Measurements from ENCODE around the gene APBA2. TPM values are rescaled to one million over a fixed set of nuclear protein-coding genes. Genes with fewer than 3 reads are reported as not detected.

APBA2 gene
- total and polyA plus RNA-seq, 2 of the 4 experiments (the other 2 are of a cell fraction): 21.7 to 33.0 TPM

DNA sequence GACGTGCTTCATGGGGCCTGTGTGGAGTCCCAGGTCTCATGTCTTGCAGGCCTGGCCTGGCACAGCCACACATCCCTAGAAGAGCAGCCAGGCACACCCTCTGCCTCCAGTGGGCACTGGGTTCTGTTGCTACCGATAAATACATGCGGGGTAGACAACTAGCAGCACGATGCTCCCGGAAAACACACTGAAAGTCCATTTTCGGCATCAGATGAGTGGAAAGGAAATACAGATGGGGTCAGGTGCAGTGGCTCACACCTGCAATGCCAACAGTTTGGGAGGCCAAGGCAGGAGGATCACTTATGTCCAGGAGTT lies 218.7 kb downstream of the APBA2 start:
- intact Hi-C loops (cut with micrococcal nuclease) (no loop called here), dilution Hi-C loops (cut with HindIII; ENCODE audit: low sequenced_read_pairs, unreplicated experiment) (no loop called here), in situ Hi-C loops (cut with MboI; ENCODE audit: low sequenced_read_pairs) (loop anchor here (5.0 kb wide), 1 partner anchor 222 kb away; no protein-coding TSS in a partner anchor)
- Histone ChIP-seq H2BK15ac (ENCODE audit: low read depth, low read length) (no peak overlapping the region), H2BK5ac (ENCODE audit: low read depth, low read length, poor library complexity, severe bottlenecking) (no peak overlapping the region), H3K27me3 (ENCODE audit: control insufficient read depth, insufficient read depth, low read length) (no peaks in the 10 kb centered on the region), H3K9me1 (ENCODE audit: insufficient read depth, low read length) (no peaks in the 10 kb centered on the region), H3K56ac (ENCODE audit: extremely low read depth, insufficient read depth, low read length) (no peak overlapping the region), H4K8ac (ENCODE audit: low read depth in 2 of 2, low read length in 2 of 2) (no peak overlapping the region), H3K23ac (ENCODE audit: low read depth, low read length) (no peak overlapping the region), H3K27ac (ENCODE audit: insufficient read depth, low read length) (no peak overlapping the region), H3K79me1 (ENCODE audit: low read depth in 1 of 2, low read length in 2 of 2) (no peaks in the 10 kb centered on the region; a peak in 1 of 4 replicates), H2AK9ac (replicated peaks; ENCODE audit: low read depth, low read length, poor library complexity) (no peak overlapping the region), H4K20me1 (ENCODE audit: insufficient read depth, low read length) (no peaks in the 10 kb centered on the region; the same call in 1 of the 2 replicates), H3K4me1 (ENCODE audit: control insufficient read depth, insufficient read depth, low read length) (no peaks in the 10 kb centered on the region), H3K18ac (ENCODE audit: low read depth, low read length) (no peak overlapping the region), H3K36me3 (ENCODE audit: control insufficient read depth, insufficient read depth, low read length) (peaks cover 15% of the 10 kb centered on the region), H3K4me3 (ENCODE audit: insufficient read depth, low read depth, low read length) (no peak overlapping the region), H3K9me3 (ENCODE audit: control insufficient read depth, insufficient read depth, low read length) (no peaks in the 10 kb centered on the region), H2AK5ac (ENCODE audit: low read depth, low read length) (no peak overlapping the region), H4K5ac (ENCODE audit: low read depth, low read length) (no peak overlapping the region), H2BK20ac (ENCODE audit: low read depth, low read length) (no peak overlapping the region), H3K4ac (ENCODE audit: low read depth, low read length) (no peak overlapping the region), H3K14ac (replicated peaks; ENCODE audit: low read depth, low read length) (no peak overlapping the region), H3K9ac (ENCODE audit: low read depth, low read length) (no peak overlapping the region), H2BK120ac (ENCODE audit: low read depth, low read length) (no peak overlapping the region), H3K4me2 (ENCODE audit: low read depth, low read length) (no peak overlapping the region), H2AFZ (replicated peaks; ENCODE audit: low read length, poor library complexity) (no peak overlapping the region), H4K91ac (ENCODE audit: insufficient read depth, low read depth, low read length) (no peak overlapping the region)
- no peak for ATAC-seq (ENCODE audit: low read depth)
- BruUV-seq (replicated peaks): no TSS peak
- ChIA-PET CTCF (interaction anchor here (0.9 to 1.1 kb wide), 2 partner anchors 15 to 22 kb away, joined by 3 to 4 read pairs; no protein-coding TSS in a partner anchor), POLR2A (ENCODE audit: unreplicated experiment) (no interaction called here)
- TF ChIP-seq, protein P1, sequence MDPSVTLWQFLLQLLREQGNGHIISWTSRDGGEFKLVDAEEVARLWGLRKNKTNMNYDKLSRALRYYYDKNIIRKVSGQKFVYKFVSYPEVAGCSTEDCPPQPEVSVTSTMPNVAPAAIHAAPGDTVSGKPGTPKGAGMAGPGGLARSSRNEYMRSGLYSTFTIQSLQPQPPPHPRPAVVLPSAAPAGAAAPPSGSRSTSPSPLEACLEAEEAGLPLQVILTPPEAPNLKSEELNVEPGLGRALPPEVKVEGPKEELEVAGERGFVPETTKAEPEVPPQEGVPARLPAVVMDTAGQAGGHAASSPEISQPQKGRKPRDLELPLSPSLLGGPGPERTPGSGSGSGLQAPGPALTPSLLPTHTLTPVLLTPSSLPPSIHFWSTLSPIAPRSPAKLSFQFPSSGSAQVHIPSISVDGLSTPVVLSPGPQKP (IDR thresholded peaks at IDR 0.05; ENCODE audit: borderline replicate concordance, low read depth, low read length): no peak
- TF ChIP-seq NFE2L2 (IDR thresholded peaks at IDR 0.05; ENCODE audit: low read depth, low read length) (no peak), BHLHE40 (IDR thresholded peaks at IDR 0.05; ENCODE audit: low read depth, low read length) (no peak), CTCF (conservative IDR thresholded peaks at IDR 0.05; ENCODE audit: low read depth, low read length) (no peak), MAZ (IDR thresholded peaks at IDR 0.05; ENCODE audit: borderline replicate concordance, low read depth, low read length) (no peak), POLR2A (IDR thresholded peaks at IDR 0.05; ENCODE audit: low read depth, low read length) (no peak), USF2 (IDR thresholded peaks at IDR 0.05; ENCODE audit: low read depth, low read length) (no peak), RFX5 (IDR thresholded peaks at IDR 0.05; ENCODE audit: low read depth, low read length) (no peak), RAD21 (IDR thresholded peaks at IDR 0.05; ENCODE audit: low read length) (no peak), RCOR1 (IDR thresholded peaks at IDR 0.05; ENCODE audit: insufficient replicate concordance, low read length) (no peak), CEBPB (IDR thresholded peaks at IDR 0.05; ENCODE audit: low read depth, low read length) (no peak), SMC3 (IDR thresholded peaks at IDR 0.05; ENCODE audit: low read depth, low read length) (no peak)
- DNase-seq: no peak
- 100% methylated on average over 2 of the region's 6 CpGs; no CpG with 5 or more reads in 1 of the 2 experiments for WGBS, 2 experiments (ENCODE audit: extremely low coverage in 2 of 2, insufficient read length in 1 of 2)
